Measurements from ENCODE around the gene KRTAP19-2. TPM values are rescaled to one million over a fixed set of nuclear protein-coding genes. Genes with fewer than 3 reads are reported as not detected.

The KRTAP19-2 gene
- polyA plus RNA-seq, 1 donor (not counting 4 experiments of a cell fraction or from before 2014, with no cell fraction given) = not detected

DNA sequence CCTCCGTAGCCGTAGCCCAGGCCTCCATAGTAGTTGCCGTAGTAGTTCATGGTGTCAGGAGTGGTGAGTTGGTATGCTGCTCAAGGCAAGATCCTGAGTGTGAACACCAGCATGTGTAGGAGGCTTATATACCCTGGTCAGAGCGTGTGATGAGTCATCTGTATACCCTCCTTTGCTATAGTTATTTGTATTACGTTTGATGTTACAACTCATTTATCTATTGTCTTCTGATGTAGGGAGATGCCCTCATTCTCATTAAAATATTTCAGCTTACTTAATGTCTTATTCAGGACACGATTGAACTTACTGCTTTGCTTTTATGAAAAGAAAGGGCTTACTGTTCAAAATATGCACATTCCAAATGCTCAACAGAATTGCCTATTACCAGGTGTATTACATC, 14.8 kb upstream of the KRTAP19-2 start, which contains the start of gene KRTAP19-5:
TSS of gene KRTAP19-5 (minus strand) at position 101 of the 400 bp plus-strand sequence. CDS start at position 50, 51 bp downstream.
- H3K9me3 ChIP-seq (ENCODE audit: control insufficient read depth, low read depth, low read length) = no peaks in the 10 kb centered on the region
- no peak within 1 kb of the TSS for H3K9ac ChIP-seq (ENCODE audit: control insufficient read depth, extremely low read depth, insufficient read depth, low read length)
- no peak within 1 kb of the TSS for H3K4me2 ChIP-seq (ENCODE audit: control insufficient read depth, extremely low read depth, insufficient read depth, low read depth, low read length)
- no peaks in the 10 kb centered on the region for H3K9me1 ChIP-seq (ENCODE audit: control insufficient read depth, extremely low read depth, insufficient read depth, low read length)
- no peaks in the 10 kb centered on the region for H3K4me1 ChIP-seq (ENCODE audit: control insufficient read depth, extremely low read depth, insufficient read depth, low read length)
- FAIRE-seq (no peak), DNase-seq (ENCODE audit: low read depth, low spot score) (no peak)
- H2AFZ ChIP-seq (ENCODE audit: control insufficient read depth, low read length) = no peak within 1 kb of the TSS
- dilution Hi-C loops (cut with MboI; ENCODE audit: extremely low pct_ligation_motif_present, low sequenced_read_pairs) = no loop called here
- no peaks in the 10 kb centered on the region for H3K27me3 ChIP-seq (ENCODE audit: control insufficient read depth, extremely low read depth, insufficient read depth, low read length)
- TF ChIP-seq, protein P1, sequence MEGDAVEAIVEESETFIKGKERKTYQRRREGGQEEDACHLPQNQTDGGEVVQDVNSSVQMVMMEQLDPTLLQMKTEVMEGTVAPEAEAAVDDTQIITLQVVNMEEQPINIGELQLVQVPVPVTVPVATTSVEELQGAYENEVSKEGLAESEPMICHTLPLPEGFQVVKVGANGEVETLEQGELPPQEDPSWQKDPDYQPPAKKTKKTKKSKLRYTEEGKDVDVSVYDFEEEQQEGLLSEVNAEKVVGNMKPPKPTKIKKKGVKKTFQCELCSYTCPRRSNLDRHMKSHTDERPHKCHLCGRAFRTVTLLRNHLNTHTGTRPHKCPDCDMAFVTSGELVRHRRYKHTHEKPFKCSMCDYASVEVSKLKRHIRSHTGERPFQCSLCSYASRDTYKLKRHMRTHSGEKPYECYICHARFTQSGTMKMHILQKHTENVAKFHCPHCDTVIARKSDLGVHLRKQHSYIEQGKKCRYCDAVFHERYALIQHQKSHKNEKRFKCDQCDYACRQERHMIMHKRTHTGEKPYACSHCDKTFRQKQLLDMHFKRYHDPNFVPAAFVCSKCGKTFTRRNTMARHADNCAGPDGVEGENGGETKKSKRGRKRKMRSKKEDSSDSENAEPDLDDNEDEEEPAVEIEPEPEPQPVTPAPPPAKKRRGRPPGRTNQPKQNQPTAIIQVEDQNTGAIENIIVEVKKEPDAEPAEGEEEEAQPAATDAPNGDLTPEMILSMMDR (optimal IDR thresholded peaks at IDR 0.05 in 1 of 3, IDR thresholded peaks at IDR 0.05 in 1 of 3, conservative IDR thresholded peaks at IDR 0.05 in 1 of 3; ENCODE audit: extremely low read depth in 1 of 3, insufficient read depth in 2 of 3, low read length in 3 of 3) = no peak
- TF ChIP-seq EZH2 (IDR thresholded peaks at IDR 0.05; ENCODE audit: low read length) = no peak
- no peaks in the 10 kb centered on the region for H3K36me3 ChIP-seq (ENCODE audit: control insufficient read depth in 2 of 2, extremely low read depth in 1 of 2, insufficient read depth in 2 of 2, low read length in 2 of 2)
- H3K79me2 ChIP-seq (ENCODE audit: control insufficient read depth, insufficient read depth, low read length) = no peaks in the 10 kb centered on the region
- H3K27ac ChIP-seq (ENCODE audit: control insufficient read depth, insufficient read depth, low read length) = no peak within 1 kb of the TSS
- no peak within 1 kb of the TSS for H3K4me3 ChIP-seq (ENCODE audit: control insufficient read depth in 2 of 3, extremely low read depth in 1 of 3, insufficient read depth in 2 of 3, low read depth in 1 of 3, low read length in 3 of 3)
- no peaks in the 10 kb centered on the region for H4K20me1 ChIP-seq (ENCODE audit: control insufficient read depth, extremely low read depth, insufficient read depth, low read length)

DNA sequence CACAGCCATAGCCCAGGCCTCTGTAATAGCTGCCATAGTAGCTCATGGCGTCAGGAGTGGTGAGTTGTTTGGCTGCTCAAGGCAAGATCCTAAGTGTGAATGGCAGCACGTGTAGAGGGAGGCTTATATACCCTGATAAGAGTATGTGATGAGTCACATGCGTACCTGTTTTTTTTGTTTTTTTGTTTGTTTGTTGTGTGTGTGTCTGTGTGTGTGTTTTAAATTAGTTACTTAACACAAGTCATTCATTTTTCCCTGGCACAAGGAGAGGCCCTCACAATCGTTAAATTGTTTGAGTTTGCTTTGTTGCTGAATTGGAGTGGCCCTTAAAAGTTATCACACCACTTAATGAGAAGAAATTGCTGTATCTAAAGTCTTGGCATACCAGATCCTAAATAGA, 9.8 kb upstream of the KRTAP19-2 start, which contains the start of gene KRTAP19-4:
TSS of gene KRTAP19-4 (minus strand) at position 101 of the 400 bp plus-strand sequence. CDS start at position 46, 55 bp downstream.
- H3K79me2 ChIP-seq (ENCODE audit: control insufficient read depth, insufficient read depth, low read length) = no peaks in the 10 kb centered on the region
- no peaks in the 10 kb centered on the region for H3K27me3 ChIP-seq (ENCODE audit: control insufficient read depth, extremely low read depth, insufficient read depth, low read length)
- no peak within 1 kb of the TSS for H3K27ac ChIP-seq (ENCODE audit: control insufficient read depth, insufficient read depth, low read length)
- H3K4me2 ChIP-seq (ENCODE audit: control insufficient read depth, extremely low read depth, insufficient read depth, low read depth, low read length) = no peak within 1 kb of the TSS
- H2AFZ ChIP-seq (ENCODE audit: control insufficient read depth, low read length) = no peak within 1 kb of the TSS
- no peak within 1 kb of the TSS for H3K4me3 ChIP-seq (ENCODE audit: control insufficient read depth in 2 of 3, extremely low read depth in 1 of 3, insufficient read depth in 2 of 3, low read depth in 1 of 3, low read length in 3 of 3)
- H3K9ac ChIP-seq (ENCODE audit: control insufficient read depth, extremely low read depth, insufficient read depth, low read length) = no peak within 1 kb of the TSS
- DNase-seq (ENCODE audit: low read depth, low spot score) = no peak
- dilution Hi-C loops (cut with MboI; ENCODE audit: extremely low pct_ligation_motif_present, low sequenced_read_pairs) = no loop called here
- H3K36me3 ChIP-seq (ENCODE audit: control insufficient read depth in 2 of 2, extremely low read depth in 1 of 2, insufficient read depth in 2 of 2, low read length in 2 of 2) = no peaks in the 10 kb centered on the region
- H4K20me1 ChIP-seq (ENCODE audit: control insufficient read depth, extremely low read depth, insufficient read depth, low read length) = no peaks in the 10 kb centered on the region
- no peak for FAIRE-seq
- no peaks in the 10 kb centered on the region for H3K9me1 ChIP-seq (ENCODE audit: control insufficient read depth, extremely low read depth, insufficient read depth, low read length)
- H3K9me3 ChIP-seq (ENCODE audit: control insufficient read depth, low read depth, low read length) = no peaks in the 10 kb centered on the region
- TF ChIP-seq, protein P1 (optimal IDR thresholded peaks at IDR 0.05 in 1 of 3, IDR thresholded peaks at IDR 0.05 in 1 of 3, conservative IDR thresholded peaks at IDR 0.05 in 1 of 3; ENCODE audit: extremely low read depth in 1 of 3, insufficient read depth in 2 of 3, low read length in 3 of 3) = no peak
- TF ChIP-seq EZH2 (IDR thresholded peaks at IDR 0.05; ENCODE audit: low read length) = no peak
- no peaks in the 10 kb centered on the region for H3K4me1 ChIP-seq (ENCODE audit: control insufficient read depth, extremely low read depth, insufficient read depth, low read length)

All from keratinocyte (primary cell).